Measurements from ENCODE around the gene CPLX3.

Gene CPLX3

GRCh38 chr15:74854453-74855022, 28.1 kb downstream of the CPLX3 start:
- no peak for TF ChIP-seq CTCF (IDR thresholded peaks at IDR 0.05; ENCODE audit: low read depth, low read length, missing control alignments)
- DNase-seq (ENCODE audit: low read depth), result no peak
- no peak overlapping the region for H3K4me3 ChIP-seq (ENCODE audit: low read depth, low read length)

GRCh38 chr15:74855857-74856256, 29.4 kb downstream of the CPLX3 start:
- no peak overlapping the region for H3K4me3 ChIP-seq (ENCODE audit: low read depth, low read length)
- no peak for TF ChIP-seq CTCF (IDR thresholded peaks at IDR 0.05; ENCODE audit: low read depth, low read length, missing control alignments)
- DNase-seq (ENCODE audit: low read depth), result no peak

- DNase-seq (ENCODE audit: low read depth), result no peak
- no peak for TF ChIP-seq CTCF (IDR thresholded peaks at IDR 0.05; ENCODE audit: low read depth, low read length, missing control alignments)
- no peak overlapping the region for H3K4me3 ChIP-seq (ENCODE audit: low read depth, low read length)
Observed at GRCh38 chr15:74856537-74856936, 30.1 kb downstream of the CPLX3 start.

GRCh38 chr15:74857082-74857655, 30.7 kb downstream of the CPLX3 start:
- DNase-seq (ENCODE audit: low read depth), result peak; percentile 77
- no peak for TF ChIP-seq CTCF (IDR thresholded peaks at IDR 0.05; ENCODE audit: low read depth, low read length, missing control alignments)
- no peak overlapping the region; the same call in 1 of the 2 replicates for H3K4me3 ChIP-seq (ENCODE audit: low read depth, low read length)

- DNase-seq (ENCODE audit: low read depth), result no peak
- H3K4me3 ChIP-seq (ENCODE audit: low read depth, low read length), result no peak overlapping the region; the same call in 1 of the 2 replicates
- no peak for TF ChIP-seq CTCF (IDR thresholded peaks at IDR 0.05; ENCODE audit: low read depth, low read length, missing control alignments)
Observed at GRCh38 chr15:74857671-74858368, 31.4 kb downstream of the CPLX3 start.

- no peak overlapping the region for H3K4me3 ChIP-seq (ENCODE audit: low read depth, low read length)
- no peak for TF ChIP-seq CTCF (IDR thresholded peaks at IDR 0.05; ENCODE audit: low read depth, low read length, missing control alignments)
- DNase-seq (ENCODE audit: low read depth), result no peak
Observed at GRCh38 chr15:74858369-74858740, 31.9 kb downstream of the CPLX3 start.
